SJCRH30 (cell line): Measurements from ENCODE around the gene PDZRN3. TPM values are rescaled to one million over a fixed set of nuclear protein-coding genes. Genes with fewer than 3 reads are reported as not detected.

Source experiments
- DNase-seq, 2 experiments: peaks; one replicate each; pipeline ENCODE4 v3.0.0-alpha.2; 2015 to 2020
- H3K27ac ChIP-seq: fragments of 250-450 bp; sonication (Bioruptor Pico); 2 replicates; pipeline ENCODE4 v1.5.1; 2020; ENCODE audit warnings: mild to moderate bottlenecking, moderate library complexity
- H3K27me3 ChIP-seq: fragments of 250-450 bp; sonication (Bioruptor Pico); 2 replicates; pipeline ENCODE4 v1.5.1; 2020; ENCODE audit warnings: mild to moderate bottlenecking, moderate library complexity
- H3K36me3 ChIP-seq: fragments of 250-450 bp; sonication (Bioruptor Pico); 2 replicates; pipeline ENCODE4 v1.5.1; 2020; ENCODE audit warnings: mild to moderate bottlenecking, moderate library complexity
- H3K4me1 ChIP-seq: fragments of 250-450 bp; sonication (Bioruptor Pico); 2 replicates; pipeline ENCODE4 v1.5.1; 2020; ENCODE audit warnings: mild to moderate bottlenecking, moderate library complexity
- H3K4me3 ChIP-seq: fragments of 250-450 bp; sonication (Bioruptor Pico); 2 replicates; pipeline ENCODE4 v1.5.1; 2020; ENCODE audit warnings: mild to moderate bottlenecking, moderate library complexity
- H3K9me3 ChIP-seq: fragments of 250-450 bp; sonication (Bioruptor Pico); replicated peaks from 2 replicates; pipeline ENCODE4 v1.5.1; 2020; ENCODE audit warnings: mild to moderate bottlenecking, moderate library complexity
- total RNA-seq: library from RNA; depleted of rRNA; stranded (reverse); fragments of >200 nt; shearing (Covaris generic); gene quantifications from 2 replicates; pipeline ENCODE4 v1.2.3, GENCODE V29; 2014

PDZRN3 gene
- total RNA-seq, 1 experiment from 2014 or later = 27.3 TPM

DNA sequence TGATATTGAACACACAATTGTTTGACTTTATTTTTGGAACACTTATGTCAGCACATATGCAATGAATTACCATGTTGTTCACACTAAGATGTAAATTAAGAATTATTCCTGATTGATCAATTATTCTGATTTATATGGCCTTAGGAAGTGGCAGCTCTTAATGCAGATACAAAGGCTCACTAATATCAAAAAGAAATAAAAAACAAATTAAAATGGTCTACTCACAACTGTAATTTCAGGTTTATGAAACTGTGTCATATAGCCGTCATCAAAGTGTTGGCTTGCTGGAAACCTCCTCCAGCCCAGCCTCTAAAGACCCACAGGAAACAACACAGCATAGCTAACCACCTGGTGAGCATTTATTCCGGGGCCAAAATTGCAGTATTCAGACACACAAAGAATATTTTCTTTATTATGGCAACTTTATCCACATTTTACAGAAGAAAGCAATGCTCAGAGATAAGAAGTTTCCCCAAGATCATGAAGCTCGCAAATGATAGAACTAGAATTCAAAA lies 33.4 kb downstream of the PDZRN3 start:
- no peak for DNase-seq
- Histone ChIP-seq H3K27ac (no peak overlapping the region), H3K4me1 (no peaks in the 10 kb centered on the region), H3K9me3 (no peaks in the 10 kb centered on the region), H3K36me3 (0 out of 2 replicates have a peak, but pooled peaks cover 2% of the 10 kb centered on the region), H3K27me3 (no peaks in the 10 kb centered on the region), H3K4me3 (no peak overlapping the region)

DNA sequence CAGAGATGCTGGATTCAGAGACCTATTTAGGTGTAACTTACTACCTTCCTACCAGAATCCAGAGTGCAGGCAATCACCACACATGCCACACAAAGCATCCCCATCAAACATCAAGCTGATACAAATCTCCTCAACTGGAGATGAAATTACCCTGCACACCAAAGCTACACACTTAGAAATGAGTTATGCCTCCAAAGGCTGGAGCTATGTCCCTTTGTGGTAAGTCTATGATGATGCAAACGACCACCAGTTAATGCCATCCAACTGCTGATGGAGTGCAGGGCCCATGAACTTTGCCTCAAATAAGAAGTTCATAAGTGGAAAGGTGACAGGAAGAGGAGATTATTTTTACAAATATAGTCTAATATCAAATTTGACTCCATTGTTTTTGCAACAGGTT lies 38.1 kb downstream of the PDZRN3 start:
- DNase-seq = no peak
- no peaks in the 10 kb centered on the region for H3K27me3 ChIP-seq
- H3K4me1 ChIP-seq = 0 out of 2 replicates have a peak, but pooled peaks cover 2% of the 10 kb centered on the region
- H3K27ac ChIP-seq = no peak overlapping the region
- H3K9me3 ChIP-seq = no peaks in the 10 kb centered on the region
- no peak overlapping the region for H3K4me3 ChIP-seq
- H3K36me3 ChIP-seq = no peaks in the 10 kb centered on the region

DNA sequence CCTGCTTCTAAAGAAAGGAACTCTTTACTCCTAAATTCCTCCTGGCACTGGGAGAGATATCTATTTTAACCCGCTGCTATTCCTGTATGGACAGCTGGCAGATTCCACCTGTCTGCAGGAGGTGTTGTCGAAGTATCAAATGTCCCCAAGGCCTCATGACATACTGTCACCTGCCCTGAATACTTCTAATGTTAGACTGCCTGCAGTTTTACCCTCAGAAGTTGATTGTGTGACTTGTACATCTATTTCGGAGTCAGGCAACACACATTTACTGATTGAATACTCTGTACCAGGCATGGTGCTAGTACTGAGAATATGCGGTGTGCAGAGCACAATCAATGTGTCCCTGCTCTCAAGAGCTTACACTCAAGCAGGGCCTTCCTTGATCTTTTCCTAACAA lies 38.6 kb downstream of the PDZRN3 start:
- no peak overlapping the region for H3K27ac ChIP-seq
- DNase-seq = peak in 1 of 2 experiments; percentile 32

DNA sequence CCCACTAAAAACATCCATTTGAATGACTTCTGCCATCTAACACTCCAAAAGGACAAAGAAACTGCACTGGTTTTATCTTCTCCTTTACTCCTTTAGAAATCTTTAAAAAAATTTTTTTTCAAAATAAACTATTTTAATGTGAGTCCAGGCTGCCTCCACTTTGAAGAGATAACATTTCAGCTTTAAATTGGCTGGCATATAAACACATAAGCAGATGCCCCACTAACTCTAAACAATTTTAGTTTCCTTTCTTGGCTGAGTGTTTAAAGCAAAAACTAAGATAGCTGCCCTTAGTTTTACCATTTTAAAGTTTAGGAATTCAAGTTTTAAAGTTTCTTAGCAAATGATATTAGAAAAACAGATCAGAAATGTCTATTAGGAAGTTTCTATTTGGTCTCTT lies 39.9 kb downstream of the PDZRN3 start:
- Histone ChIP-seq H3K4me1 (0 out of 2 replicates have a peak, but pooled peaks cover 2% of the 10 kb centered on the region), H3K36me3 (no peaks in the 10 kb centered on the region), H3K9me3 (no peaks in the 10 kb centered on the region), H3K4me3 (no peak overlapping the region), H3K27me3 (no peaks in the 10 kb centered on the region), H3K27ac (no peak overlapping the region)
- DNase-seq = no peak

More for the DNA sequence above, 38.6 kb downstream of the PDZRN3 start:
- Histone ChIP-seq H3K4me3 (no peak overlapping the region), H3K9me3 (no peaks in the 10 kb centered on the region), H3K4me1 (0 out of 2 replicates have a peak, but pooled peaks cover 2% of the 10 kb centered on the region), H3K36me3 (no peaks in the 10 kb centered on the region), H3K27me3 (no peaks in the 10 kb centered on the region)

DNA sequence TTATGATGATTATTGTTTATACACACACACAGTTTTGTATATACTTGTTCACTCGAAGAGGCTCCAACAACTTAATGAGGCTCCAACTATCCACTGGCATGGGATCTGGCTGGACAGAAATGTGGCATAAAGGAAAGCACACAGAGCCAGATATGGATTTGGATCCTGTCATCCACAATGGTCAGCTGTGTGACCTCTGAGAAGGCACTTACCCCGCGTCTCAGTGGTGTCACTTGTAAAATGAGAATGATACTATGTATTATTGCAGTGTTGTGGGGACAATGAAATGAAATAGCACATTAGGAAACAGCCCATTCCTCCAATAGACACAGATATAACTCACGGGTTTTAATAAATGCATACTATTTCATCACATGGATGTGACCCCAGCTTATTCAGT lies 42.2 kb downstream of the PDZRN3 start:
- no peaks in the 10 kb centered on the region for H3K9me3 ChIP-seq
- H3K36me3 ChIP-seq = no peaks in the 10 kb centered on the region
- no peak for DNase-seq
- no peaks in the 10 kb centered on the region for H3K27me3 ChIP-seq
- H3K4me3 ChIP-seq = no peak overlapping the region
- H3K4me1 ChIP-seq = 0 out of 2 replicates have a peak, but pooled peaks cover 2% of the 10 kb centered on the region
- no peak overlapping the region for H3K27ac ChIP-seq

DNA sequence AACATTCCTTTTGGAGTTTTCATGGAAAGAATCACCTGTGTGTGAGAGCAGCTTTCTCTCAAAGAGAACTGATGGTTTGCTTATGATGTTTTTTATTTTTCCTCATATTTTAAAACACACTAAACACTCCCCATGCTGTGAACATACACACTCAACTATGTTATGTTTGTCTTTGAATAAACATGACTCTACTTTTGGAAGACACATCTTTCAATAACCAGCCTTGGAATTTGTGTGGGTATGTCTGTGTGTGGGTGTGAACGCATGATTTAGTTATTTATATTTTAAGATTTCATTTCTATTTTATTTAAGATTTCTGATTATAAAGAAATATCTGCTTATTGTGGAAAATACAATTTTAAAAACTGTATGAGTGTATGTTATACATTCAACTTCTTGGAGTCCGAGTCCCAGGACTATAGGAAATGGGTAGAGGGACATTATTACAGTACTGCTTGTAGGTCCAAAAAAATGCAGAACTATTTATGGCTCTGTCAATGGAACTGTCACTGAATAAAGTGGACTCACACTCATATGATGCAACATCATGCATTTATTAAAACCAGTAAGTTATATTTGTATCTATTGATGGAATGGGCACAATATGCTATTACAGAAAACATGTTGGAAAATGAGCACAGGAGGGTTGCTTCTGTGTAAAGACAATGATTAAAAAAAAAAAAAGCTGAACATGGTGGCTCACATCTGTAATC lies 43.5 kb downstream of the PDZRN3 start:
- Histone ChIP-seq H3K27me3 (no peaks in the 10 kb centered on the region), H3K4me3 (no peak overlapping the region), H3K36me3 (no peaks in the 10 kb centered on the region), H3K9me3 (no peaks in the 10 kb centered on the region), H3K4me1 (0 out of 2 replicates have a peak, but pooled peaks cover 2% of the 10 kb centered on the region), H3K27ac (no peak overlapping the region)
- DNase-seq = no peak

DNA sequence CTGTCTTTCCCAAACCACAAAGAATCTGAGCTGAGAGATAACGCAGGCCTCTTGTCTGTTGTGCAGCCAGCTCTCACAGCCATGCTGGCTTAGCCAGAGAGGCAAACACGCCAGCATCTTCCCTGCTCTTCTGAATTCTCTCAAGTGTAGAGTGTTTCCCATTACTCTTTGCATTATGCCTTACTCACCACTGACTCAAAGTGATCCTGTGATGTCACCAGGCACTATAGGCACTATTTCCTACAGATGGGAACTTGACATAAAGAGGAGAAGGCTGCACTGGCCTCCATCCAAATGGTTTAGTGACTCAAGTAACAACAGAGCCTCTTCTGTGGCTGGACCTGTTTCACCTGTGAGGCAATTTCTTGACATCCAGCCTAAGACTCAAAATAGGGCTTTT lies 44.4 kb downstream of the PDZRN3 start:
- Histone ChIP-seq H3K27me3 (no peaks in the 10 kb centered on the region), H3K9me3 (no peaks in the 10 kb centered on the region), H3K36me3 (no peaks in the 10 kb centered on the region), H3K27ac (no peak overlapping the region), H3K4me1 (no peaks in the 10 kb centered on the region), H3K4me3 (no peak overlapping the region)
- DNase-seq = no peak

DNA sequence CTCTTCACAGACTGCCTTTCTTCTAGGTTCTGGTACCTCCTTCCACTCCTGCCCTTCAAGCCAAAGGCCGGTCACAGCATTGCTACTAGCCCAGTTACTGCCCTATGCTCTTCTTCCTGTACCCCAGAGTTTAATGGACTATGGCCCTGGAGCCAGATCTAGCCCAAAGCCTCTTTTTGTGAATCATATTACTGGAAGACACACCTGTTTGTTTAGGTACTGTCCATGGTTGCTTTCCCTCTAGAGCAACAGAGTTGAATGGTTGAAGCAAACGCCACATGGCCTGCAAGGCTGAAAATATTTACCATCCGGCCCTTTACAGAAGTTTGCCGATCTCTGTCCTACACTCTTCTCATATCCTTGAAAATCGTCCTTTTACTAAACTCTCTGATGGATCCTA lies 47.0 kb downstream of the PDZRN3 start:
- Histone ChIP-seq H3K36me3 (no peaks in the 10 kb centered on the region), H3K27me3 (no peaks in the 10 kb centered on the region), H3K27ac (no peak overlapping the region), H3K4me3 (no peak overlapping the region), H3K9me3 (no peaks in the 10 kb centered on the region), H3K4me1 (no peaks in the 10 kb centered on the region)
- DNase-seq = no peak

DNA sequence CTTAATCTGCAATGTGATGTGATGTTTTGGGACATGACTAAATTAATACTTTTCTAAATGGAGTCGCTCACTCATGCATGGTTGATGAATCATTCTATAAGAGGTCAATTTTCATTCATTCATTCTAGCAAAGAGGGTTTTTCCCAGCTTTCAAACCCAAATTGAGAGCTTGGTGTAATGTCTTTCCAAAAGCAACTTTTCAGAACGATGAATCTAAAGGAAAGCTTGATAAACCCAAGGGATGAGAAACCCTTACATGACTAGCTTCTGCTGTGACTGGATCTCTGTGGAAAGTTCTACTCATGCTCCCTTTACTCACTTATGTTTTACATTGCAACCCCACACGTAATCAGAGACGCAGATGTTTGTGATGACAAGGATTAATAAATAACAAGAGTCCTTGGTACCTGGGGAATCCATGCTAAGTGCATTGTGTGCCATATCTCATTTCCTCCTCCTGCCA lies 47.7 kb downstream of the PDZRN3 start:
- H3K4me3 ChIP-seq = no peak overlapping the region
- DNase-seq = no peak
- H3K27me3 ChIP-seq = no peaks in the 10 kb centered on the region
- H3K36me3 ChIP-seq = no peaks in the 10 kb centered on the region
- no peaks in the 10 kb centered on the region for H3K4me1 ChIP-seq
- no peaks in the 10 kb centered on the region for H3K9me3 ChIP-seq
- no peak overlapping the region for H3K27ac ChIP-seq

DNA sequence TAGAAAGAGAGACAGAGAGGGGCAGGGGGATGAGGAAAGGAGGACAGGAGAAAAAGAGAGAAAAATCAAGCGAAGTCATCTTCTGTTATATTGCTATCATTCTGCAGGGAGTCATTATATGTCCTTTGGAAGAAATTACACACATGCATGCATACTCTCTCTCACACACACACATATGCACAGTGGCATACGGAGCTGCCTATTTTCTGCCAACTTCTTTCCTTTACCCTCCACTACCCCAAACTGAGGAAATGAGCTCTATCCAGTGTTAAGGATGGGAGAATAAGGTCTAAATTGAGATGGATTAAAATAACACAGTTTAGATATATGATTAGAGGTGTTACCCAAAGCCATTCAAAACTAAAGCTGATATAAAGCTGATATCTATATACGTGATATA lies 48.8 kb downstream of the PDZRN3 start:
- H3K4me1 ChIP-seq = no peaks in the 10 kb centered on the region
- no peak for DNase-seq
- H3K27me3 ChIP-seq = no peaks in the 10 kb centered on the region
- no peak overlapping the region for H3K4me3 ChIP-seq
- no peak overlapping the region for H3K27ac ChIP-seq
- H3K9me3 ChIP-seq = no peaks in the 10 kb centered on the region
- no peaks in the 10 kb centered on the region for H3K36me3 ChIP-seq

DNA sequence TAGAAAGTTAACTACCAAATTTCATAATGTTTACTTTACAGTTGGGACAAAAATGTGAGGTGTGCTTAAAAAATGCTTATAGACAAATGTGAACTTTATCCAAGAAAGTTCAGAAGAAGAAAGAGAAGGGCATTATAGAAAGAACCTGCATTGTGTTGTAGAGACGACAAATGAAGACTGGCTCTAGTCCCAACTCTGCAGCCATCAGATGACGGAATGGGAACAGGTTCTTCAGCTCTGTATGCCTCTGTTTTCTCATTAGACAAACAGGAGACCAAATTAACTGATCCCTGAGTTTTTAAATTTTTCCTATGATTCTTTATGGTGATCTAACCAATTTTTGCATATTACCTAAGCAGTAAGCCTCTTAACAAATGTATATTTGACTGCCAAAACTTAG lies 49.2 kb downstream of the PDZRN3 start:
- no peaks in the 10 kb centered on the region for H3K27me3 ChIP-seq

DNA sequence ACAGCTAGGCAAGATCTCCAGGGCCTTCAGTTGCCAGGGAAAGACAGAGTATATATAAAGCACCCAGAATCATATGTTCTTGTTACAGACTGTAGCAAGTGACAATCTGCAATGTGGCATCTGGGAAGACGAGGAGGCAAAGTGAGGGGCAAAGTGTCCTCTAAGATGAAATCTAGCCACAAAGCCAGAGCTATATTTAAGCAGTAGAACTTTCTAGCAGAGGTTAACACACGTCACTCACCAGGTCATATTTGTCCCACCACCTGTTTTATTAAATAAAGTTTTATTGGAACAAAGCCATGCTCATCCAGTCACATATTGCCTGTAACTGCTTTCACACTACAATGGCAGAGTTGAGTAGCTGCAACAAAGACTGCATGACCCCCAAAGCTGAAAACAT lies 51.5 kb downstream of the PDZRN3 start:
- Histone ChIP-seq H3K27ac (no peak overlapping the region), H3K4me3 (no peak overlapping the region), H3K36me3 (no peaks in the 10 kb centered on the region), H3K9me3 (no peaks in the 10 kb centered on the region), H3K4me1 (no peaks in the 10 kb centered on the region), H3K27me3 (no peaks in the 10 kb centered on the region)
- no peak for DNase-seq

More for the DNA sequence above, 49.2 kb downstream of the PDZRN3 start:
- no peaks in the 10 kb centered on the region for H3K9me3 ChIP-seq
- H3K4me1 ChIP-seq = no peaks in the 10 kb centered on the region
- H3K4me3 ChIP-seq = no peak overlapping the region
- no peak for DNase-seq
- no peak overlapping the region for H3K27ac ChIP-seq
- H3K36me3 ChIP-seq = no peaks in the 10 kb centered on the region

DNA sequence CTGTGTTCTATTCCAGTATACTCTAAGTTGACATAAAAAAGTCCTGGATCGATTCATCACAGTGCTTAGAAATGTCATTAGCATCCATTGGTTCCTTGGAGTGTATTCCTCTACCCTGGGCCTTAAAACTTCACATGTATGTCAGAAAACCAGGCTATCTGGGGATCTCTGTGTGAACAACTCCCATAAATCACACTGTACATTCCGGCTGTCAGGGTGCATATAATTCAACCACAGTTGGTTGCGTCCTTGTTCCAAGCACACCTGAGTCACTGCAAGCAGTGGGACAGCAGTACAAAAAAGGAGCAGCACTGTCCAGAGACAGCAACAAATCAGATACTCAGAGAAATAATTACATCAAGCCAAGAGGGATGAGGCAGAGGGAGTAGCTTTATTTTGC lies 52.4 kb downstream of the PDZRN3 start:
- Histone ChIP-seq H3K36me3 (no peaks in the 10 kb centered on the region), H3K4me3 (no peak overlapping the region), H3K4me1 (no peaks in the 10 kb centered on the region), H3K27me3 (no peaks in the 10 kb centered on the region), H3K9me3 (no peaks in the 10 kb centered on the region), H3K27ac (no peak overlapping the region)
- DNase-seq = no peak

DNA sequence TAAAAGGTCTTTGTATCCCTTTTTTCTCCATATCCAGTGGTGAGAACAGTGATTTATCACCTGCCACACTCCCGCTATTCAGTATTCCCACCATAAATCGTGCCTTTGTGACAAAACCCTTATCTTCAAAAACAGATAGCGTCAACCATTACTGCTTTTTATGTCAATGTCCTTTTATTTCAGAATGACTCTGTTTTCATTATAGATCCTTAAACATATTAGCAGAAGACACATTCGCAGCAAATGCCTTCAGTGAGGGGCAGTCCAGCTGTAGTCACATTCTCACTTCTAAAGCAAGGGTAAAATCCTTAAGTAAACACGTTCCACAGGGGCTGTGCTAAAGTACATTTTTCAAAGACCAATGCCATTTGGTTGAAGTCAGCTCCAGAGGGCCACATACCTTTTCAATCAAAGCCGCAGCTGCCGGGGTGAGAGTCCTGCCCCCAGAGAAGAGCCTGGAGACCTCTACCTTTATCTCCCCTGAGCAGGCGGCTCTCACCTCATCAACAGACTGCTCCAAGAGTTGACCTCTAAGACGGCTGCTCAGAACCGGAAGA lies 53.4 kb downstream of the PDZRN3 start:
- H3K27me3 ChIP-seq = no peaks in the 10 kb centered on the region
- no peaks in the 10 kb centered on the region for H3K4me1 ChIP-seq
- DNase-seq = no peak
- no peak overlapping the region for H3K4me3 ChIP-seq
- no peak overlapping the region for H3K27ac ChIP-seq
- H3K9me3 ChIP-seq = no peaks in the 10 kb centered on the region
- H3K36me3 ChIP-seq = no peaks in the 10 kb centered on the region

DNA sequence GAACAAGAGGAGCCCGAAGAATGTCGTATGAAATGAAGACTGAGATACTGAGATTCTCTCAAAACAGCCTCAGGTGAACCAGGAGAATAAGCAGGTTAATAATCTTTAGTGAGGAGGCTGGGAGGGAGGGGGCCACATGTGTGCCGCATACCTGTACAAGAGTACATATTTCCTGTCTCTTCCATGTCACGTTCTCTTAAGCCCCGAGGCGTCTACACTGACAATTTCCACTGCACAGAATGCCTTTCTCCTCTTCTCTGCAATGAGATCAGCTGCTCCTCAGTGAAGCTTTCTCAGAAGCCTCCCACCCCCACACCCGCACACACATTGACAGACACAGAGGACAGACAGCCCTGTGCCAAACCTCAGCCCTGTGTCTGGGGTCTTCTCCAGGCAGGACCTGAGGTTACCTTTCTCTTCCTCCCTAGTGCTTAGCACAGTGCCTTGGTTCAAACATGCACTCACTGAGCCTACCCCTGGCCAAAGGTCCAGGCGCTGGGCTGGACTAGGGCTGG lies 55.4 kb downstream of the PDZRN3 start:
- no peaks in the 10 kb centered on the region for H3K9me3 ChIP-seq
- no peaks in the 10 kb centered on the region for H3K4me1 ChIP-seq
- H3K27ac ChIP-seq = no peak overlapping the region
- no peak for DNase-seq
- no peak overlapping the region for H3K4me3 ChIP-seq
- H3K36me3 ChIP-seq = no peaks in the 10 kb centered on the region
- no peaks in the 10 kb centered on the region for H3K27me3 ChIP-seq
